Vagina (tissue), 2 donors: Measurements from ENCODE around the gene PAMR1. TPM values are rescaled to one million over a fixed set of nuclear protein-coding genes. Genes with fewer than 3 reads are reported as not detected.

Source experiments
- DNase-seq, 2 donors: peaks; one replicate each; pipeline ENCODE4 v3.0.0-alpha.2; 2017; ENCODE audit errors: extremely low spot score in 2 of 2
- H3K27ac ChIP-seq: fragments of 200-600 bp; sonication (generic); one replicate; pipeline ENCODE4 v1.5.1; 2019
- H3K27me3 ChIP-seq: fragments of 200-600 bp; sonication (generic); one replicate; pipeline ENCODE4 v1.5.1; 2019
- H3K36me3 ChIP-seq, 2 donors: fragments of 200-600 bp; sonication (generic); one replicate each; pipeline ENCODE4 v1.5.1; 2017 to 2019
- H3K4me1 ChIP-seq: fragments of 200-600 bp; sonication (generic); one replicate; pipeline ENCODE4 v1.5.1; 2019
- H3K4me3 ChIP-seq, 2 donors: fragments of 200-600 bp; sonication (generic); 1 replicate in 1 of 2; 2 replicates in 1 of 2; pipeline ENCODE4 v1.5.1; 2016 to 2019
- H3K9me3 ChIP-seq: fragments of 200-600 bp; sonication (generic); one replicate; pipeline ENCODE4 v1.5.1; 2019
- POLR2A ChIP-seq, 2 donors: fragments of 450-650 bp; IDR thresholded peaks; one replicate each; pipeline ENCODE4 v1.6.1; 2017; ENCODE audit warnings: antibody characterized with exemption in 2 of 2, mild to moderate bottlenecking in 2 of 2, moderate library complexity in 2 of 2
- POLR2AphosphoS5 ChIP-seq, 2 donors: sonication (generic); formaldehyde crosslinking; IDR thresholded peaks; one replicate each; pipeline ENCODE4 v1.9.0; 2017; ENCODE audit warnings: antibody characterized with exemption in 2 of 2, mild to moderate bottlenecking in 2 of 2, low read depth in 1 of 2; ENCODE audit not compliant: insufficient read depth in 1 of 2
- intact Hi-C: fragments of 100-400 bp; cut with DNase I; formaldehyde crosslinking; loops from one replicate; pipeline ENCODE4 v1.15.1; 2023
- total RNA-seq: library from RNA; depleted of rRNA; stranded (reverse); fragments of >200 nt; gene quantifications from one replicate; pipeline ENCODE4 v1.2.3, GENCODE V29; 2016
- TF ChIP-seq, protein P1 (sequence below), 3 experiments: fragments of 450-650 bp in 2 of 3; fragments of 200-600 bp in 1 of 3; sonication (generic) in 1 of 3; IDR thresholded peaks; one replicate each; pipeline ENCODE4 v1.5.1; 2017 to 2019; ENCODE audit warnings: antibody characterized with exemption in 3 of 3, mild to moderate bottlenecking in 2 of 3, moderate library complexity in 2 of 3

Gene PAMR1
- total RNA-seq, 1 donor from 2014 or later, result 46.7 TPM

- intact Hi-C loops, result no loop called here
- no peaks in the 10 kb centered on the region for H3K27me3 ChIP-seq
- no peak for DNase-seq
- H3K4me3 ChIP-seq, result no peak overlapping the region
- TF ChIP-seq POLR2AphosphoS5 (IDR thresholded peaks at IDR 0.05; ENCODE audit: insufficient read depth in 1 of 2, low read depth in 1 of 2) (no peak), POLR2A (IDR thresholded peaks at IDR 0.05) (no peak)
- TF ChIP-seq, protein P1, sequence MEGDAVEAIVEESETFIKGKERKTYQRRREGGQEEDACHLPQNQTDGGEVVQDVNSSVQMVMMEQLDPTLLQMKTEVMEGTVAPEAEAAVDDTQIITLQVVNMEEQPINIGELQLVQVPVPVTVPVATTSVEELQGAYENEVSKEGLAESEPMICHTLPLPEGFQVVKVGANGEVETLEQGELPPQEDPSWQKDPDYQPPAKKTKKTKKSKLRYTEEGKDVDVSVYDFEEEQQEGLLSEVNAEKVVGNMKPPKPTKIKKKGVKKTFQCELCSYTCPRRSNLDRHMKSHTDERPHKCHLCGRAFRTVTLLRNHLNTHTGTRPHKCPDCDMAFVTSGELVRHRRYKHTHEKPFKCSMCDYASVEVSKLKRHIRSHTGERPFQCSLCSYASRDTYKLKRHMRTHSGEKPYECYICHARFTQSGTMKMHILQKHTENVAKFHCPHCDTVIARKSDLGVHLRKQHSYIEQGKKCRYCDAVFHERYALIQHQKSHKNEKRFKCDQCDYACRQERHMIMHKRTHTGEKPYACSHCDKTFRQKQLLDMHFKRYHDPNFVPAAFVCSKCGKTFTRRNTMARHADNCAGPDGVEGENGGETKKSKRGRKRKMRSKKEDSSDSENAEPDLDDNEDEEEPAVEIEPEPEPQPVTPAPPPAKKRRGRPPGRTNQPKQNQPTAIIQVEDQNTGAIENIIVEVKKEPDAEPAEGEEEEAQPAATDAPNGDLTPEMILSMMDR (IDR thresholded peaks at IDR 0.05), result no peak
- H3K36me3 ChIP-seq, result no peaks in the 10 kb centered on the region
- no peak overlapping the region for H3K27ac ChIP-seq
- H3K9me3 ChIP-seq, result no peaks in the 10 kb centered on the region
- peaks cover 5% of the 10 kb centered on the region for H3K4me1 ChIP-seq
Measured at GRCh38 chr11:35413598-35413997, 111.8 kb downstream of the PAMR1 start.

GRCh38 chr11:35412285-35412684 lies 113.1 kb downstream of the PAMR1 start:
- no peak for TF ChIP-seq POLR2A (IDR thresholded peaks at IDR 0.05)
- no peak for TF ChIP-seq POLR2AphosphoS5 (IDR thresholded peaks at IDR 0.05; ENCODE audit: insufficient read depth in 1 of 2, low read depth in 1 of 2)
- TF ChIP-seq, protein P1 (IDR thresholded peaks at IDR 0.05), result no peak
- Histone ChIP-seq H3K36me3 (no peaks in the 10 kb centered on the region), H3K27me3 (no peaks in the 10 kb centered on the region), H3K27ac (no peak overlapping the region), H3K9me3 (no peaks in the 10 kb centered on the region), H3K4me3 (no peak overlapping the region), H3K4me1 (no peaks in the 10 kb centered on the region)
- no peak for DNase-seq
- intact Hi-C loops, result no loop called here

GRCh38 chr11:35407041-35407440 lies 118.4 kb downstream of the PAMR1 start:
- Histone ChIP-seq H3K4me3 (no peak overlapping the region), H3K27ac (no peak overlapping the region), H3K4me1 (no peaks in the 10 kb centered on the region), H3K27me3 (no peaks in the 10 kb centered on the region), H3K36me3 (no peaks in the 10 kb centered on the region), H3K9me3 (no peaks in the 10 kb centered on the region)
- no peak for TF ChIP-seq POLR2AphosphoS5 (IDR thresholded peaks at IDR 0.05; ENCODE audit: insufficient read depth in 1 of 2, low read depth in 1 of 2)
- TF ChIP-seq POLR2A (IDR thresholded peaks at IDR 0.05), result no peak
- TF ChIP-seq, protein P1 (IDR thresholded peaks at IDR 0.05), result no peak
- DNase-seq, result peak in 1 of 2 donors; percentile 52
- intact Hi-C loops, result loop anchor here (10.0 kb wide), 1 partner anchor 822 kb away; no protein-coding TSS in a partner anchor

- intact Hi-C loops, result loop anchor here (10.0 kb wide), 1 partner anchor 820 kb away; no protein-coding TSS in a partner anchor
- TF ChIP-seq, protein P1 (IDR thresholded peaks at IDR 0.05), result no peak
- TF ChIP-seq POLR2AphosphoS5 (IDR thresholded peaks at IDR 0.05; ENCODE audit: insufficient read depth in 1 of 2, low read depth in 1 of 2) (no peak), POLR2A (IDR thresholded peaks at IDR 0.05) (no peak)
- Histone ChIP-seq H3K4me3 (no peak overlapping the region), H3K27me3 (no peaks in the 10 kb centered on the region), H3K27ac (no peak overlapping the region), H3K4me1 (no peaks in the 10 kb centered on the region), H3K9me3 (no peaks in the 10 kb centered on the region), H3K36me3 (no peaks in the 10 kb centered on the region)
- DNase-seq, result peak in 1 of 2 donors; percentile 74
Measured at GRCh38 chr11:35404388-35404775, 121.0 kb downstream of the PAMR1 start.

DNA sequence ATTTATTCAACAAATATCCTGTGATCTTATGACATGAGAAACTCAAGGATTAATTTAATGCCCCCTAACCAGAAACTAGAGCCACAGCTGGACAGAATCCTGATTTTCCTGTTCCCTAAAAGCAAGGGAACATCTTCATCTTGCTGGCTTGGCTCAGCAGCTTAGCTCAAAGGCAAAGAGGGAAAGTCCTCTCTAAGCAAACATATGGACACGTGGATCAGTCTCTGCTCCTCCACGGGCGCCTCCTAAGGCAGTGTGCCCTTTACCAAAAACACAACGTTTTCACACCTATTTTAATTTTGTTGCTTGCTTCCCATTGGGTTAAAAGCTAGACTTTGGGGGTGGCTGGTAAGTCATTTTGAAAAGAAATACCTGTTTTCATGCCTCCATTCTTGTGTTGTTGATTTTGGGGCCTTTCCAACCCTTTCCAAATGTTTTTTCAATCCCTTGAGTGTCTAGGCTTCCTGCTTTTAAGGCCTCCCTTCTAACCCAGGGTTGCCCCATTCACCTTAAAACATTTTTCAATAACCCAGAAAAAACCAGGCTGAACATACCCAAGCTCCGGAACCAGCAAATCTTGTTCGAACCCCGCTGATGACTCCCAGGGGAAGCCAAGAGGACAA lies 121.5 kb downstream of the PAMR1 start:
- intact Hi-C loops, result loop anchor here (10.0 kb wide), 1 partner anchor 819 kb away; no protein-coding TSS in a partner anchor
- Histone ChIP-seq H3K9me3 (no peaks in the 10 kb centered on the region), H3K36me3 (no peaks in the 10 kb centered on the region), H3K4me3 (no peak overlapping the region), H3K4me1 (no peaks in the 10 kb centered on the region), H3K27ac (no peak overlapping the region), H3K27me3 (no peaks in the 10 kb centered on the region)
- TF ChIP-seq, protein P1 (IDR thresholded peaks at IDR 0.05), result no peak
- TF ChIP-seq POLR2A (IDR thresholded peaks at IDR 0.05), result no peak
- TF ChIP-seq POLR2AphosphoS5 (IDR thresholded peaks at IDR 0.05; ENCODE audit: insufficient read depth in 1 of 2, low read depth in 1 of 2), result no peak
- no peak for DNase-seq
